Osteoblast (primary cell): ENCODE results near the gene SLC6A9. TPM values are rescaled to one million over a fixed set of nuclear protein-coding genes. Genes with fewer than 3 reads are reported as not detected.

Source experiments
- DNase-seq: peaks from one replicate; pipeline ENCODE4 v3.0.0; 2011; ENCODE audit warnings: low spot score, mixed read lengths; ENCODE audit not compliant: insufficient read length; ENCODE audit errors: missing footprints
- H2AFZ ChIP-seq: 2 replicates; pipeline ENCODE4 v1.6.0; 2011; ENCODE audit warnings: mild to moderate bottlenecking, low read length
- H3K27ac ChIP-seq: 2 replicates; pipeline ENCODE4 v1.5.1; 2011; ENCODE audit warnings: mild to moderate bottlenecking, low read depth, low read length, moderate library complexity
- H3K27me3 ChIP-seq: 2 replicates; pipeline ENCODE4 v1.6.0; 2012; ENCODE audit warnings: mild to moderate bottlenecking, control low read depth, inconsistent platforms, low read length, moderate library complexity; ENCODE audit not compliant: insufficient read depth
- H3K36me3 ChIP-seq: 2 replicates; pipeline ENCODE4 v1.5.1; 2011; ENCODE audit warnings: mild to moderate bottlenecking, low read length, control low read depth, moderate library complexity; ENCODE audit not compliant: insufficient read depth
- H3K4me1 ChIP-seq: 2 replicates; pipeline ENCODE4 v1.5.1; 2011; ENCODE audit warnings: mild to moderate bottlenecking, low read length, control low read depth, moderate library complexity; ENCODE audit not compliant: insufficient read depth
- H3K4me2 ChIP-seq: 2 replicates; pipeline ENCODE4 v1.6.0; 2011; ENCODE audit warnings: mild to moderate bottlenecking, low read length; ENCODE audit not compliant: insufficient read depth
- H3K4me3 ChIP-seq: fragments of 200-600 bp; sonication (generic); 3 replicates; pipeline ENCODE4 v1.5.1; 2012; ENCODE audit warnings: mild to moderate bottlenecking, low read length, inconsistent platforms; ENCODE audit not compliant: insufficient read depth
- H3K79me2 ChIP-seq: 2 replicates; pipeline ENCODE4 v1.6.0; 2012; ENCODE audit warnings: mild to moderate bottlenecking, low read length, control low read depth, inconsistent platforms; ENCODE audit not compliant: insufficient read depth
- H3K9me3 ChIP-seq: 2 replicates; pipeline ENCODE4 v1.5.1; 2011; ENCODE audit warnings: low read depth, low read length, control low read depth
- H4K20me1 ChIP-seq: 2 replicates; pipeline ENCODE4 v1.6.0; 2012; ENCODE audit warnings: mild to moderate bottlenecking, low read length, control low read depth; ENCODE audit not compliant: insufficient read depth
- CTCF ChIP-seq: IDR thresholded peaks from 2 replicates; pipeline ENCODE4 v1.5.1; 2011; ENCODE audit warnings: mild to moderate bottlenecking, low read depth, low read length, moderate library complexity; ENCODE audit errors: extremely low read depth
- total RNA-seq: library from RNA; depleted of rRNA; stranded (reverse); fragments of >200 nt; gene quantifications from 2 replicates; pipeline ENCODE4 v1.2.3, GENCODE V29; 2012

SLC6A9 gene
- total RNA-seq, 1 donor: 18.5 TPM

- Histone ChIP-seq H3K9me3 (no peaks in the 10 kb centered on the region), H3K36me3 (no peaks in the 10 kb centered on the region), H4K20me1 (no peaks in the 10 kb centered on the region), H3K27ac (no peak overlapping the region), H3K79me2 (no peaks in the 10 kb centered on the region), H3K4me3 (no peak overlapping the region), H3K4me1 (no peaks in the 10 kb centered on the region), H3K4me2 (no peak overlapping the region), H3K27me3 (no peaks in the 10 kb centered on the region), H2AFZ (no peak overlapping the region)
- DNase-seq: no peak
- no peak for TF ChIP-seq CTCF
Observed at GRCh38 chr1:44062656-44063179, 31.5 kb upstream of the SLC6A9 start.

- Histone ChIP-seq H3K4me3 (no peak overlapping the region), H2AFZ (no peak overlapping the region), H3K79me2 (no peaks in the 10 kb centered on the region), H3K4me2 (no peak overlapping the region), H3K27ac (no peak overlapping the region), H4K20me1 (no peaks in the 10 kb centered on the region), H3K36me3 (no peaks in the 10 kb centered on the region), H3K9me3 (no peaks in the 10 kb centered on the region), H3K4me1 (no peaks in the 10 kb centered on the region), H3K27me3 (no peaks in the 10 kb centered on the region)
- no peak for TF ChIP-seq CTCF
- DNase-seq: no peak
Observed at GRCh38 chr1:44061857-44062256, 30.6 kb upstream of the SLC6A9 start.

- H3K27me3 ChIP-seq: no peaks in the 10 kb centered on the region
- no peak for DNase-seq
- no peaks in the 10 kb centered on the region for H4K20me1 ChIP-seq
- no peak overlapping the region for H3K4me2 ChIP-seq
- no peaks in the 10 kb centered on the region for H3K9me3 ChIP-seq
- no peak for TF ChIP-seq CTCF
- no peaks in the 10 kb centered on the region for H3K36me3 ChIP-seq
- no peaks in the 10 kb centered on the region for H3K79me2 ChIP-seq
- H3K4me3 ChIP-seq: no peak overlapping the region
- no peak overlapping the region for H3K27ac ChIP-seq
- no peaks in the 10 kb centered on the region for H3K4me1 ChIP-seq
- H2AFZ ChIP-seq: no peak overlapping the region
Observed at GRCh38 chr1:44060830-44061267, 29.6 kb upstream of the SLC6A9 start.

- Histone ChIP-seq H3K36me3 (no peaks in the 10 kb centered on the region), H3K4me2 (no peak overlapping the region), H3K79me2 (no peaks in the 10 kb centered on the region), H3K4me3 (no peak overlapping the region), H3K27ac (no peak overlapping the region), H3K9me3 (no peaks in the 10 kb centered on the region), H2AFZ (no peak overlapping the region), H3K4me1 (no peaks in the 10 kb centered on the region), H4K20me1 (no peaks in the 10 kb centered on the region), H3K27me3 (no peaks in the 10 kb centered on the region)
- TF ChIP-seq CTCF: no peak
- no peak for DNase-seq
Observed at GRCh38 chr1:44059664-44060355, 28.5 kb upstream of the SLC6A9 start.
